Neutrophil (primary cell): ENCODE measurements around the gene LYPD5.
"Not testable (repeated sequence)": the region's sequence is repeated elsewhere in the genome, so short reads cannot be mapped to it uniquely, and the experiment has no call there.

Source experiments
- H3K27ac ChIP-seq: fragments of 200-600 bp; sonication (generic); 2 replicates; pipeline ENCODE4 v1.5.1; 2016; ENCODE audit warnings: mild to moderate bottlenecking, moderate library complexity
- H3K27me3 ChIP-seq: fragments of 200-600 bp; sonication (generic); 2 replicates; pipeline ENCODE4 v1.6.0; 2016; ENCODE audit warnings: mild to moderate bottlenecking
- H3K36me3 ChIP-seq: fragments of 200-600 bp; sonication (generic); 2 replicates; pipeline ENCODE4 v1.5.1; 2017
- H3K4me1 ChIP-seq, 2 experiments: fragments of 200-600 bp in 1 of 2; sonication (generic) in 1 of 2; 1 replicate in 1 of 2; 2 replicates in 1 of 2; pipeline versions ENCODE4 v1.5.1 to v1.6.1; 2013 to 2016; ENCODE audit warnings: low read depth in 1 of 2, low read length in 1 of 2, mild to moderate bottlenecking in 1 of 2, moderate library complexity in 1 of 2; ENCODE audit not compliant: control insufficient read depth in 1 of 2, insufficient read depth in 1 of 2
- H3K4me3 ChIP-seq, 2 experiments: fragments of 200-600 bp in 1 of 2; sonication (generic) in 1 of 2; 1 replicate in 1 of 2; 2 replicates in 1 of 2; pipeline ENCODE4 v1.5.1; 2013 to 2016; ENCODE audit warnings: low read depth in 1 of 2, low read length in 1 of 2, mild to moderate bottlenecking in 1 of 2, moderate library complexity in 1 of 2
- H3K9me3 ChIP-seq: fragments of 200-600 bp; sonication (generic); 2 replicates; pipeline ENCODE4 v1.5.1; 2016
- TF ChIP-seq, protein P1 (sequence below): fragments of 200-600 bp; sonication (generic); IDR thresholded peaks from 2 replicates; pipeline ENCODE4 v1.5.1; 2016; ENCODE audit warnings: antibody characterized with exemption

The LYPD5 gene

GRCh38 chr19:43809762-43810696 is 7.8 kb upstream of the LYPD5 start:
- Histone ChIP-seq H3K9me3 (no peaks in the 10 kb centered on the region), H3K27me3 (peaks cover 24% of the 10 kb centered on the region), H3K4me1 (no peaks in the 10 kb centered on the region), H3K27ac (no peak overlapping the region), H3K36me3 (no peaks in the 10 kb centered on the region), H3K4me3 (no peak overlapping the region)
- TF ChIP-seq, protein P1, sequence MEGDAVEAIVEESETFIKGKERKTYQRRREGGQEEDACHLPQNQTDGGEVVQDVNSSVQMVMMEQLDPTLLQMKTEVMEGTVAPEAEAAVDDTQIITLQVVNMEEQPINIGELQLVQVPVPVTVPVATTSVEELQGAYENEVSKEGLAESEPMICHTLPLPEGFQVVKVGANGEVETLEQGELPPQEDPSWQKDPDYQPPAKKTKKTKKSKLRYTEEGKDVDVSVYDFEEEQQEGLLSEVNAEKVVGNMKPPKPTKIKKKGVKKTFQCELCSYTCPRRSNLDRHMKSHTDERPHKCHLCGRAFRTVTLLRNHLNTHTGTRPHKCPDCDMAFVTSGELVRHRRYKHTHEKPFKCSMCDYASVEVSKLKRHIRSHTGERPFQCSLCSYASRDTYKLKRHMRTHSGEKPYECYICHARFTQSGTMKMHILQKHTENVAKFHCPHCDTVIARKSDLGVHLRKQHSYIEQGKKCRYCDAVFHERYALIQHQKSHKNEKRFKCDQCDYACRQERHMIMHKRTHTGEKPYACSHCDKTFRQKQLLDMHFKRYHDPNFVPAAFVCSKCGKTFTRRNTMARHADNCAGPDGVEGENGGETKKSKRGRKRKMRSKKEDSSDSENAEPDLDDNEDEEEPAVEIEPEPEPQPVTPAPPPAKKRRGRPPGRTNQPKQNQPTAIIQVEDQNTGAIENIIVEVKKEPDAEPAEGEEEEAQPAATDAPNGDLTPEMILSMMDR: peak; percentile 55

GRCh38 chr19:43807651-43808050 is 5.4 kb upstream of the LYPD5 start:
- Histone ChIP-seq H3K27me3 (peaks cover 27% of the 10 kb centered on the region), H3K27ac (no peak overlapping the region), H3K4me1 (no peaks in the 10 kb centered on the region), H3K4me3 (no peak overlapping the region), H3K36me3 (no peaks in the 10 kb centered on the region), H3K9me3 (no peaks in the 10 kb centered on the region)
- TF ChIP-seq, protein P1: no peak

DNA sequence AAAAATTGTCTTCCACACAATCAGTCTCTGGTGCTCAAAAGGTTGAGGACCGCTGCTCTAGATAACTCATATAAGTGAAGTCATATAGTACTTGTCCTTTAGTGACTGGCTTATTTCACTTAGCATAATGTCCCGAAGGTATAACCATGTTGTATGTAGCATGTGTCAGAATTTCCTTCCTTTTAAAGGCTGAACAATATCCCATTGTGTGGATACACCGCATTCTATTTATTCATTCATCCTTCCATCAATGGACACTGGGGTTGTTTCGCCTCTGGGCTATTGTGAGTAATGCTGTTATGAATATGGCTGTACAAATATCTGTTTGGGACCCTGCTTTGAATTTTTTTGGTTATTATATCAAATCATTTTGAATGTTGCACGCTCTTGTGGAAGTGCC is 4.6 kb upstream of the LYPD5 start:
- Histone ChIP-seq H3K36me3 (no peaks in the 10 kb centered on the region), H3K27me3 (peaks cover 27% of the 10 kb centered on the region), H3K4me1 (no peaks in the 10 kb centered on the region), H3K27ac (no peak overlapping the region), H3K4me3 (no peak overlapping the region), H3K9me3 (no peaks in the 10 kb centered on the region)
- TF ChIP-seq, protein P1: no peak

DNA sequence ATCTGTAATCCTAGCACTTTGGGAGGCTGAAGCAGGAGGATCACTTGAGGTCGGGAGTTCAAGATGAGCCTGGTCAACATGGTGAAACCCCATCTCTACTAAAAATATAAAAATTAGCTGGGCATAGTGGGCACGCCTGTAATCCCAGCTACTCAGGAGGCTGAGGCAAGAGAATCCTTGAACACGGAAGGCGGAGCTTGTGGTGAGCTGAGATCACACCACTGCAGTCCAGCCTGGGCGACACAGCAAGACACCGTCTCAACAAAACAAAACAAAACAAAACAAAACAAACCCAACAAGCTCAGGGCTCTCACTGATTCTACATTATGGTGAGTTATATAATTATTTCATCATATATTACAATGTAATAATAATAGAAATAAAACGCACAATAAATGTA is 4.2 kb upstream of the LYPD5 start:
- H3K9me3 ChIP-seq, H3K27ac ChIP-seq, H3K4me1 ChIP-seq, H3K4me3 ChIP-seq, H3K36me3 ChIP-seq: not testable (repeated sequence)
- peaks cover 29% of the 10 kb centered on the region for H3K27me3 ChIP-seq

DNA sequence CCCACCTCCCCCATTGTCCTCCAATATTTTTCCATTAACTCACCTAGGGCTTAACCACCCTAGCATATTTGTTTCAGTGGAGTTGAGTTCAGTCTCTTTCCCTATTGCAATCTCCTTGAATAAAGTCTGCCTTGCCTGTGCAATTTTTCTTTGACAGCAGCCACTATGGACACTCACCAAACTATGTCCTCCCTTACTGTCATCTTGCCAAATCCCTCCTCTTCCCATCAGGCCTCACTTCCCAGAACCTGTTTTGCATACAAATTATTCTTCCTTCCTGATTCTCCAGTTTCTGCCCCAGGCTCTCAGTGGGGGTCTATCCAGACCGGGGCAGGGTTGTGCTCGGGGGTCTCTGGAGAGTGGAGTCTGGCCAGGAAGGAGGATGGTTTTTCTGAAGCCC is 2.2 kb upstream of the LYPD5 start:
- TF ChIP-seq, protein P1: no peak
- Histone ChIP-seq H3K27ac (no peak overlapping the region), H3K4me3 (no peak overlapping the region)

GRCh38 chr19:43799502-43800142 is 2.6 kb downstream of the LYPD5 start:
- peaks cover 10 to 12% of the 10 kb centered on the region in 2 experiments for H3K4me1 ChIP-seq
- no peaks in the 10 kb centered on the region for H3K36me3 ChIP-seq
- H3K4me3 ChIP-seq: no peak overlapping the region
- H3K27me3 ChIP-seq: peaks cover 72% of the 10 kb centered on the region
- H3K9me3 ChIP-seq: no peaks in the 10 kb centered on the region
- H3K27ac ChIP-seq: no peak overlapping the region
- TF ChIP-seq, protein P1: no peak

More for the DNA sequence above, 2.2 kb upstream of the LYPD5 start:
- H3K4me1 ChIP-seq: no peaks in the 10 kb centered on the region
- peaks cover 47% of the 10 kb centered on the region for H3K27me3 ChIP-seq
- H3K9me3 ChIP-seq: no peaks in the 10 kb centered on the region
- no peaks in the 10 kb centered on the region for H3K36me3 ChIP-seq
